K562 (cell line): Measurements from ENCODE around the gene PARD6A. TPM values are rescaled to one million over a fixed set of nuclear protein-coding genes. Genes with fewer than 3 reads are reported as not detected.

Source experiments
- ATAC-seq: fragments of 200-7000 bp; cut with Tn5 transposase; 3 replicates; pipeline ENCODE4 v1.9.1; 2020; ENCODE audit warnings: moderate library complexity
- BruUV-seq: library from RNA; stranded (reverse); fragments of 400-500 nt; replicated peaks from 2 replicates; lab custom pipeline; 2021; lab: Mats Ljungman, UMichigan
- CTCF ChIA-PET: fragments of 300-600 bp; formaldehyde crosslinking; extraction: SDS; loops from one replicate; lab custom pipeline; 2021; ENCODE audit warnings: low intra/inter-chr PET ratio; lab: Yijun Ruan, JAX
- POLR2A ChIA-PET: fragments of 300-600, 350-650 bp; sonication (Branson Sonifier 250); formaldehyde crosslinking; extraction: SDS; loops from one replicate; lab custom pipeline; 2021; ENCODE audit warnings: antibody characterized with exemption, inconsistent platforms; lab: Yijun Ruan, JAX
- DNase-seq, 4 experiments: peaks; one replicate each; pipeline versions ENCODE4 v3.0.0 to v3.0.0-alpha.2; 2011 to 2018; ENCODE audit warnings: low spot score in 3 of 4, mixed read lengths in 3 of 4; ENCODE audit errors: extremely low read depth in 1 of 4
- FAIRE-seq: peaks from 2 replicates; lab custom pipeline; 2011; peaks lifted over from hg19 to GRCh38; lab: Jason Lieb, UNC
- H2AFZ ChIP-seq: 2 replicates; pipeline ENCODE4 v1.6.0; 2011; ENCODE audit warnings: low read depth, low read length, control low read depth, inconsistent platforms
- H3K27ac ChIP-seq: fragments of 200-600 bp; 3 replicates; pipeline ENCODE4 v1.8.0; 2011; ENCODE audit warnings: low read depth, mild to moderate bottlenecking, control low read depth, inconsistent platforms, low read length, moderate library complexity, mixed read lengths; ENCODE audit errors: extremely low read depth
- H3K27me3 ChIP-seq, 2 experiments: fragments of 300-600 bp in 1 of 2; 2 replicates in 1 of 2; 3 replicates in 1 of 2; pipeline versions ENCODE4 v1.6.0 to v1.8.0; 2011; ENCODE audit warnings: inconsistent platforms in 2 of 2, low read length in 2 of 2, mild to moderate bottlenecking in 1 of 2, mixed read lengths in 1 of 2, moderate library complexity in 1 of 2; ENCODE audit not compliant: control insufficient read depth in 2 of 2, insufficient read depth in 2 of 2
- H3K36me3 ChIP-seq: fragments of 300-600 bp; 3 replicates; pipeline ENCODE4 v1.8.0; 2011; ENCODE audit warnings: mild to moderate bottlenecking, low read length, inconsistent platforms; ENCODE audit not compliant: control insufficient read depth, insufficient read depth
- H3K4me1 ChIP-seq, 2 experiments: fragments of 200-600 bp in 1 of 2; replicated peaks in 1 of 2; 2 replicates in 1 of 2; 3 replicates in 1 of 2; pipeline versions ENCODE4 v1.5.1 to v1.8.0; 2011; ENCODE audit warnings: inconsistent platforms in 2 of 2, low read length in 2 of 2, mild to moderate bottlenecking in 1 of 2, mixed read lengths in 1 of 2, moderate library complexity in 1 of 2; ENCODE audit not compliant: control insufficient read depth in 2 of 2, insufficient read depth in 2 of 2
- H3K4me2 ChIP-seq: 2 replicates; pipeline ENCODE4 v1.6.1; 2011; ENCODE audit warnings: low read length, control low read depth, inconsistent platforms, mixed read lengths; ENCODE audit not compliant: insufficient read depth
- H3K4me3 ChIP-seq: fragments of 200-600 bp; sonication (generic), shearing (Covaris generic); 2 replicates; pipeline ENCODE4 v1.5.1; 2016; ENCODE audit warnings: control low read depth, inconsistent platforms
- H3K79me2 ChIP-seq: fragments of 200-600 bp; 3 replicates; pipeline ENCODE4 v1.8.0; 2011; ENCODE audit warnings: low read length, inconsistent platforms; ENCODE audit not compliant: control insufficient read depth, insufficient read depth
- H3K9ac ChIP-seq, 2 experiments: 2 replicates each; pipeline versions ENCODE4 v1.6.0 to v1.6.1; 2011; ENCODE audit warnings: low read depth in 2 of 2, low read length in 2 of 2, control low read depth in 1 of 2, inconsistent platforms in 1 of 2, mild to moderate bottlenecking in 1 of 2, mixed read lengths in 1 of 2; ENCODE audit not compliant: insufficient read depth in 1 of 2
- H3K9me1 ChIP-seq: one replicate; pipeline ENCODE4 v1.6.0; 2011; ENCODE audit warnings: inconsistent platforms, mild to moderate bottlenecking, low read length, moderate library complexity; ENCODE audit not compliant: control insufficient read depth, insufficient read depth
- H3K9me3 ChIP-seq: replicated peaks from 2 replicates; pipeline ENCODE4 v1.5.1; 2011; ENCODE audit warnings: low read depth, low read length, inconsistent platforms; ENCODE audit not compliant: control insufficient read depth, insufficient read depth
- H4K20me1 ChIP-seq: replicated peaks from 2 replicates; pipeline ENCODE4 v1.6.1; 2011; ENCODE audit warnings: low read length, inconsistent platforms, mixed read lengths; ENCODE audit not compliant: control insufficient read depth, insufficient read depth
- KAT8 ChIP-seq: fragments of 450-650 bp; IDR thresholded peaks from 2 replicates; pipeline ENCODE4 v1.6.1; 2016; ENCODE audit warnings: low read depth, mild to moderate bottlenecking
- NFE2 ChIP-seq: IDR thresholded peaks from 2 replicates; pipeline ENCODE4 v1.6.1; 2014; ENCODE audit warnings: antibody characterized with exemption, low read depth
- NR4A1 ChIP-seq, 2 experiments: fragments of 250-450 bp in 1 of 2; fragments of 450-650 bp in 1 of 2; sonication (Bioruptor Pico) in 1 of 2; IDR thresholded peaks; 2 replicates each; pipeline versions ENCODE4 v1.4.0 to v1.6.1; 2016 to 2020; ENCODE audit warnings: mild to moderate bottlenecking in 2 of 2, missing compliant biosample characterization in 1 of 2, missing genetic modification characterization in 1 of 2, moderate library complexity in 1 of 2
- RBM34 ChIP-seq: fragments of 200-400 bp; formaldehyde crosslinking; IDR thresholded peaks from 2 replicates; pipeline ENCODE4 v1.6.1; 2018; ENCODE audit warnings: low read length, borderline replicate concordance; ENCODE audit not compliant: insufficient read depth
- SMARCB1 ChIP-seq: IDR thresholded peaks from 2 replicates; pipeline ENCODE4 v1.6.1; 2011; ENCODE audit warnings: improper control_type of control experiment, low read depth; ENCODE audit not compliant: insufficient read length
- SREBF1 ChIP-seq: fragments of 150-350 bp; IDR thresholded peaks from 2 replicates; pipeline ENCODE4 v1.6.1; 2014; ENCODE audit warnings: antibody characterized with exemption, low read depth, low read length, borderline replicate concordance
- ZEB2 ChIP-seq: fragments of 450-650 bp; IDR thresholded peaks from 2 replicates; pipeline ENCODE4 v1.6.1; 2016
- ZFP1 ChIP-seq: fragments of 450-650 bp; formaldehyde crosslinking; IDR thresholded peaks from 2 replicates; pipeline ENCODE4 v1.4.0; 2020; ENCODE audit warnings: mild to moderate bottlenecking, mixed read lengths
- ZNF133 ChIP-seq: fragments of 250-450 bp; sonication (Bioruptor Pico); IDR thresholded peaks from 2 replicates; pipeline ENCODE4 v1.4.0; 2020; ENCODE audit warnings: mild to moderate bottlenecking
- ZNF699 ChIP-seq: fragments of 250-450 bp; sonication (Bioruptor Pico); IDR thresholded peaks from 2 replicates; pipeline ENCODE4 v1.8.0; 2021; ENCODE audit warnings: mild to moderate bottlenecking, moderate library complexity; ENCODE audit not compliant: insufficient replicate concordance
- ZNF75A ChIP-seq: fragments of 450-650 bp; formaldehyde crosslinking; IDR thresholded peaks from 2 replicates; pipeline ENCODE4 v1.4.0; 2020; ENCODE audit warnings: mild to moderate bottlenecking
- ZSCAN29 ChIP-seq: fragments of 450-650 bp; IDR thresholded peaks from 2 replicates; pipeline ENCODE4 v1.6.1; 2017
- WGBS: fragments of 100-300 bp; shearing (Covaris generic); methylation state at CpG from one replicate; pipeline ENCODE4 v1.1.6; 2016; ENCODE audit warnings: low coverage, mixed read lengths; ENCODE audit not compliant: insufficient coverage; ENCODE audit errors: missing lambda C conversion rate; 5-methylcytosine and 5-hydroxymethylcytosine counted together
- in situ Hi-C: fragments of 300-500 bp; cut with MboI; formaldehyde crosslinking; loops from 4 replicates; pipeline ENCODE4 v1.15.0; 2018; ENCODE audit warnings: inconsistent platforms, mixed read lengths
- intact Hi-C: fragments of 100-400 bp; cut with micrococcal nuclease; formaldehyde crosslinking; loops from 2 replicates; pipeline ENCODE4 v1.14.2; 2022
- polyA plus RNA-seq, 8 experiments: library from polyadenylated mRNA; depleted of rRNA in 4 of 8; stranded (reverse) in 5 of 8; unstranded in 3 of 8; fragments of >200 nt; fragmentation: Nextera tagmentation in 2 of 8; fragmentation: Illumina TruSeq in 1 of 8; extraction: Ambion mirVana in 2 of 8; extraction: Trizol in 1 of 8; gene quantifications; 2 replicates each; pipeline versions ENCODE4 v1.2.1 to v1.2.3, GENCODE V29; 2011 to 2014; ENCODE audit warnings: inconsistent platforms in 1 of 8, missing spikeins in 1 of 8
- total RNA-seq, 7 experiments: library from RNA; depleted of rRNA in 6 of 7; stranded (reverse); fragments of >200 nt in 6 of 7; fragmentation: Illumina TruSeq in 2 of 7; extraction: Trizol in 2 of 7; gene quantifications; 2 replicates each; pipeline versions ENCODE4 v1.2.1 to v1.2.3, GENCODE V29; 2011 to 2021; ENCODE audit warnings: low replicate concordance in 1 of 7
- TF ChIP-seq, protein P1 (sequence below): fragments of 250-450 bp; sonication (Bioruptor Pico); IDR thresholded peaks from 2 replicates; pipeline ENCODE4 v1.8.0; 2021; ENCODE audit warnings: mild to moderate bottlenecking, moderate library complexity
- TF ChIP-seq, protein P2 (sequence below): fragments of 250-450 bp; sonication (Bioruptor Pico); IDR thresholded peaks from 2 replicates; pipeline ENCODE4 v1.8.0; 2021; ENCODE audit warnings: moderate library complexity, mild to moderate bottlenecking, inconsistent platforms

Gene PARD6A
- total and polyA plus RNA-seq, 9 of the 15 experiments (the other 6 are each of a cell fraction or from before 2014, with no cell fraction given): 0.04 to 2.0 (median 0.44) TPM

DNA sequence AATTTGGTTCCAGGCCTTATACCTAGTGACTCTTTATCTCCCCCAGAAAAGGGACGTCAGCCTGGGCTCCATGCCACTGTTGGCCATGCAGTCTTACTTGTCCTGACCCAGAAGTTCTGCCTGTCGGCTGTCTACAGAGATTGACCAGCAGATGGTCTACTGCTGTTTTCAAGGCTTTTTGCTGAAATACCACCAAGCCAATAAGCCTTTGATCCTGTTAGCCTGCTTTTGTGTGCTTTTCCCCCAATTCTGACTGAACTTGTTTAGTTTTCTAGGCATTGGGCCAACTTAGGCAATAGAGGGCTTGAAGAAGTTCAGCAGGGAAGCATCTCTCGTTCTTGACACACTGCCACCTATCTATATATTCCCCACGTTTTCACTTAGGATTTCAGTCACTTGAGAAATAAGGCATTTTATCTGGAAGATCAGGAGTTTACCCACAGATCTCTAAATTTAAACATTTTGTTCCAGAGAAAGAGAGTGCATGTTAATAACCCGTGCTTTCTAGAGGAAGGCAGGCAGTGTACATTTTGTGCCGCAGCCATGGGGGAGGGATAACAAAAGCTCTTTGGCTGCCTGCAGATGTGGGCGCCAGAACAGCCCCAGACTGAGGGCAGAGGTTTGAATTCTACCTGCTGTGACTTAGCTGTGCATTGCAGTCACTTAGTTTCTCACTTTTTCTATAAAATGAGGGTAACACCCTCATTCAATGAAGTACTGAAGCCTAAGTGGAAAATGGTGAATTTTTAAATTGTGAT is 28.2 kb upstream of the PARD6A start (continued):
- TF ChIP-seq, protein P1, sequence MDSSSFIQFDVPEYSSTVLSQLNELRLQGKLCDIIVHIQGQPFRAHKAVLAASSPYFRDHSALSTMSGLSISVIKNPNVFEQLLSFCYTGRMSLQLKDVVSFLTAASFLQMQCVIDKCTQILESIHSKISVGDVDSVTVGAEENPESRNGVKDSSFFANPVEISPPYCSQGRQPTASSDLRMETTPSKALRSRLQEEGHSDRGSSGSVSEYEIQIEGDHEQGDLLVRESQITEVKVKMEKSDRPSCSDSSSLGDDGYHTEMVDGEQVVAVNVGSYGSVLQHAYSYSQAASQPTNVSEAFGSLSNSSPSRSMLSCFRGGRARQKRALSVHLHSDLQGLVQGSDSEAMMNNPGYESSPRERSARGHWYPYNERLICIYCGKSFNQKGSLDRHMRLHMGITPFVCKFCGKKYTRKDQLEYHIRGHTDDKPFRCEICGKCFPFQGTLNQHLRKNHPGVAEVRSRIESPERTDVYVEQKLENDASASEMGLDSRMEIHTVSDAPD (CRISPR knock-in tag): no peak
- no peak for TF ChIP-seq NFE2
- no peak for TF ChIP-seq ZFP1

DNA sequence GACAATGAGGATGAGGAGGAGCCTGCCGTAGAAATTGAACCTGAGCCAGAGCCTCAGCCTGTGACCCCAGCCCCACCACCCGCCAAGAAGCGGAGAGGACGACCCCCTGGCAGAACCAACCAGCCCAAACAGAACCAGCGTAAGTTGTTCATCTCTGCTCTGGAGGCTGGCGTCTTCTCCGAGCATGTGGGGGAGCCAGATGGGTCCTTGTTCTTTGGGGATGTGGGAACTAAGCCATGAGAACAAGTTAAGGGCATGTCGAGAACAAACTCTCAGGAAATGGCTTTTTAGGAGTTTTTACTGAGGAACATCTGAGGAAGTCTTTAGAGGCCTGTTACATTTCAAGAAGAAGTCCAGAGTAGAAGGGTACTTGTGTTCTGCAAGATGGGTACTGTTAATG is 24.0 kb upstream of the PARD6A start:
- H3K4me3 ChIP-seq: no peak overlapping the region
- no peak for ATAC-seq
- H3K4me2 ChIP-seq: no peak overlapping the region
- BruUV-seq: no TSS peak
- in situ Hi-C loops (no loop called here), intact Hi-C loops (no loop called here)
- no peak overlapping the region for H2AFZ ChIP-seq
- no peak for FAIRE-seq
- POLR2A ChIA-PET: interaction anchor here (1.1 kb wide), 1 partner anchor 13 kb away, joined by 4 read pairs; no protein-coding TSS in a partner anchor
- 97% methylated on average over 8 of the region's 8 CpGs for WGBS
- CTCF ChIA-PET: no interaction called here
- no peaks in the 10 kb centered on the region for H3K27me3 ChIP-seq
- H3K79me2 ChIP-seq: no peaks in the 10 kb centered on the region
- H3K36me3 ChIP-seq: peaks cover 60% of the 10 kb centered on the region
- DNase-seq: no peak
- no peaks in the 10 kb centered on the region for H3K9me1 ChIP-seq
- H3K9ac ChIP-seq: no peak overlapping the region
- no peak overlapping the region for H3K27ac ChIP-seq
- no peaks in the 10 kb centered on the region for H3K9me3 ChIP-seq
- no peaks in the 10 kb centered on the region; a peak in 1 of 5 replicates for H3K4me1 ChIP-seq
- no peaks in the 10 kb centered on the region for H4K20me1 ChIP-seq
- TF ChIP-seq RBM34 (no peak), ZNF133 (CRISPR knock-in tag) (no peak), ZSCAN29 (no peak), ZEB2 (no peak), SREBF1 (no peak), KAT8 (no peak), NR4A1 (CRISPR knock-in tag; IDR thresholded peaks at IDR 0.05) (no peak), NR4A1 (tag; IDR thresholded peaks at IDR 0.05) (no peak), ZFP1 (no peak), ZNF699 (no peak), ZNF75A (CRISPR knock-in tag) (no peak), SMARCB1 (no peak)
- TF ChIP-seq, protein P2, sequence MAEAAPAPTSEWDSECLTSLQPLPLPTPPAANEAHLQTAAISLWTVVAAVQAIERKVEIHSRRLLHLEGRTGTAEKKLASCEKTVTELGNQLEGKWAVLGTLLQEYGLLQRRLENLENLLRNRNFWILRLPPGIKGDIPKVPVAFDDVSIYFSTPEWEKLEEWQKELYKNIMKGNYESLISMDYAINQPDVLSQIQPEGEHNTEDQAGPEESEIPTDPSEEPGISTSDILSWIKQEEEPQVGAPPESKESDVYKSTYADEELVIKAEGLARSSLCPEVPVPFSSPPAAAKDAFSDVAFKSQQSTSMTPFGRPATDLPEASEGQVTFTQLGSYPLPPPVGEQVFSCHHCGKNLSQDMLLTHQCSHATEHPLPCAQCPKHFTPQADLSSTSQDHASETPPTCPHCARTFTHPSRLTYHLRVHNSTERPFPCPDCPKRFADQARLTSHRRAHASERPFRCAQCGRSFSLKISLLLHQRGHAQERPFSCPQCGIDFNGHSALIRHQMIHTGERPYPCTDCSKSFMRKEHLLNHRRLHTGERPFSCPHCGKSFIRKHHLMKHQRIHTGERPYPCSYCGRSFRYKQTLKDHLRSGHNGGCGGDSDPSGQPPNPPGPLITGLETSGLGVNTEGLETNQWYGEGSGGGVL (CRISPR knock-in tag): no peak
